GF-D8 (cell line): ENCODE results near the gene AMD1.

Experiments used
- DNase-seq: peaks from one replicate; lab custom pipeline; 2025; lab: John Stamatoyannopoulos, UW

AMD1 gene

GRCh38 chr6:110938171-110938570 lies 63.6 kb downstream of the AMD1 start:
- DNase-seq: no peak

DNA sequence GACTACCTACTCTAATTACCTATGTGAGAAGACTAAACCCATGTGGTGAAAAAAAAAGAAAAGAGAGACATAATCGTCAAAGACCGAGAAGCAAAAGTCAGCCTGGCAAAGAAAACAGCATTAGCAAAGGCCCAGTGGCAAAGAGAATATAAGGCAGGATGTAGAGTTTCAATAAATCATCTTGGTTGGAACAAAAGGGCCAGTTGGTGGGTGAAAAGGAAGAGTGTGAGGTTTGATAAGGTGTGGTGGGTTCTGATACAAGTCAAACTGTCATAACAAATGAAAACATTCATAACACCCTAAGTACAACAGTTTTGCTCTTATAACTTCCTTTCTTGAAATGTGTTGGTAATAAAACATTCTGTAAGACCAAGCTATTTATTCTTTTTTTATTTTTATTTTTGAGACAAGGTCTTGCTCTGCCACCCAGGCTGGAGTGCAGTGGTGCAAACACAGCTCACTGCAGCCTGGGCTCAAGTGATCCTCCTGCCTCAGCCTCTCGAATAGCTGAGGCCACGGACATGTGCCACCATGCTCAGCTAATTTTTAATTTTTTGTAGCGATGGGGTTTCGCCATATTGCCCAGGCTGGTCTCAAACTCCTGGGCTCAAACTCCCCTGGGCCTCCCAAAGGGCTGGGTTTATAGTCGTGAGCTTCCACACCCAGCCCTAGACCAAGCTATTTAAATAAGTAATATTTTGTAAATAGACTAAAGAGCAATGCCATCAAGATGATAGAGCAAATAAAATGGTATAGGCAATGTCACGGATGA lies 65.0 kb downstream of the AMD1 start:
- no peak for DNase-seq

- no peak for DNase-seq
Observed at GRCh38 chr6:110944681-110945151, 70.1 kb downstream of the AMD1 start.
